ENCODE data around the gene IGHMBP2.

IGHMBP2 gene

GRCh38 chr11:68934666-68935065 is 31.0 kb downstream of the IGHMBP2 start:
- Histone ChIP-seq H3K9ac (no peak overlapping the region), H3K9me3 (ENCODE audit: control insufficient read depth, low read length) (no peaks in the 10 kb centered on the region), H2AFZ (no peak overlapping the region), H3K4me2 (ENCODE audit: low read length) (no peak overlapping the region), H3K79me2 (no peaks in the 10 kb centered on the region), H3K4me3 (ENCODE audit: low read depth, low read length) (no peak overlapping the region), H3K27ac (no peak overlapping the region), H3K36me3 (ENCODE audit: control insufficient read depth, insufficient read depth, low read length) (no peaks in the 10 kb centered on the region), H3K4me1 (no peaks in the 10 kb centered on the region), H3K27me3 (ENCODE audit: control insufficient read depth, insufficient read depth, low read length) (no peaks in the 10 kb centered on the region)
- no peak for TF ChIP-seq CTCF (IDR thresholded peaks at IDR 0.05)

DNA sequence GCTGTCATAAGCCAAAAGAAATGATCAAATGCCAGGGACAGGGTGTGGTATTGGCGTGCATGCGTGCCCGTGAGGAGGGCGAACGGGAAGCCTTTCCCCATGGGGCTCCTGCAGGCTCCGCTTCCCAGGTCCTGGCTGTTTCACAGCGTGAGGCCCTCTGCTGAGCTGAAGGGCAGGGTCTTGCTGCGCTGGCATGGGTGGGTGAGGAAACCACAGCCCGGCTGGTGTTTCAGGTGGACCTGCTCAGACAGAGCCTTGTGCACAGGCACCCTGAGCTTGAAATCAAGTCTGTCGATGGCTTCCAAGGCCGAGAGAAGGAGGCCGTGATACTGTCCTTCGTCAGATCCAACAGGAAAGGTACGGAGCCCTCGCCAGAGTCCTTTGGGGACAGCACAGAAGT is 31.4 kb downstream of the IGHMBP2 start:
- Histone ChIP-seq H3K4me2 (ENCODE audit: low read length) (no peak overlapping the region), H3K79me2 (no peaks in the 10 kb centered on the region), H2AFZ (no peak overlapping the region), H3K9ac (no peak overlapping the region), H3K9me3 (ENCODE audit: control insufficient read depth, low read length) (no peaks in the 10 kb centered on the region), H3K4me1 (no peaks in the 10 kb centered on the region), H3K4me3 (ENCODE audit: low read depth, low read length) (no peak overlapping the region), H3K36me3 (ENCODE audit: control insufficient read depth, insufficient read depth, low read length) (no peaks in the 10 kb centered on the region), H3K27me3 (ENCODE audit: control insufficient read depth, insufficient read depth, low read length) (no peaks in the 10 kb centered on the region), H3K27ac (no peak overlapping the region)
- TF ChIP-seq CTCF (IDR thresholded peaks at IDR 0.05) = no peak

- Histone ChIP-seq H3K27ac (no peak overlapping the region), H3K9ac (no peak overlapping the region), H2AFZ (no peak overlapping the region), H3K9me3 (ENCODE audit: control insufficient read depth, low read length) (no peaks in the 10 kb centered on the region), H3K4me2 (ENCODE audit: low read length) (no peak overlapping the region), H3K36me3 (ENCODE audit: control insufficient read depth, insufficient read depth, low read length) (no peaks in the 10 kb centered on the region), H3K79me2 (no peaks in the 10 kb centered on the region), H3K4me3 (ENCODE audit: low read depth, low read length) (no peak overlapping the region), H3K4me1 (no peaks in the 10 kb centered on the region), H3K27me3 (ENCODE audit: control insufficient read depth, insufficient read depth, low read length) (no peaks in the 10 kb centered on the region)
- TF ChIP-seq CTCF (IDR thresholded peaks at IDR 0.05) = no peak
Measured at GRCh38 chr11:68935516-68936357, 32.0 kb downstream of the IGHMBP2 start.

DNA sequence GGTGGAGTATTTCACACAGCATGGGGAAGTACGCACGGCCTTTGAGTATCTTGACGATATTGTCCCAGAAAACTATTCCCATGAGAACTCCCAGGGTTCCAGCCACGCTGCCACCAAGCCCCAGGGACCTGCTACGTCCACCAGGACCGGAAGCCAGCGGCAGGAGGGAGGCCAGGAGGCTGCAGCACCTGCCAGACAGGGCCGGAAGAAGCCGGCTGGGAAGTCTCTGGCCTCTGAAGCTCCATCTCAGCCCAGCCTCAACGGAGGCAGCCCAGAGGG is 32.6 kb downstream of the IGHMBP2 start:
- H3K9ac ChIP-seq = no peak overlapping the region
- H3K79me2 ChIP-seq = no peaks in the 10 kb centered on the region
- no peak overlapping the region for H2AFZ ChIP-seq
- H3K27ac ChIP-seq = no peak overlapping the region
- H3K36me3 ChIP-seq (ENCODE audit: control insufficient read depth, insufficient read depth, low read length) = no peaks in the 10 kb centered on the region
- no peak overlapping the region for H3K4me3 ChIP-seq (ENCODE audit: low read depth, low read length)
- H3K9me3 ChIP-seq (ENCODE audit: control insufficient read depth, low read length) = no peaks in the 10 kb centered on the region
- H3K4me2 ChIP-seq (ENCODE audit: low read length) = no peak overlapping the region
- no peaks in the 10 kb centered on the region for H3K27me3 ChIP-seq (ENCODE audit: control insufficient read depth, insufficient read depth, low read length)
- H3K4me1 ChIP-seq = no peaks in the 10 kb centered on the region
- no peak for TF ChIP-seq CTCF (IDR thresholded peaks at IDR 0.05)

All from parathyroid adenoma (tissue), 2 donors.